CD4-positive, alpha-beta T cell treated with Interleukin-10 for 1 hour (primary cell): ENCODE measurements around the gene WASF3.

Experiments
- DNase-seq: peaks from one replicate; pipeline ENCODE4 v3.0.0-alpha.2; 2020

WASF3 gene

GRCh38 chr13:26557393-26558073 lies at the start of gene WASF3:
TSS of gene WASF3 (plus strand) at chr13:26557683. CDS start at chr13:26642271, 84,588 bp downstream.
- DNase-seq = peak; percentile 18

DNA sequence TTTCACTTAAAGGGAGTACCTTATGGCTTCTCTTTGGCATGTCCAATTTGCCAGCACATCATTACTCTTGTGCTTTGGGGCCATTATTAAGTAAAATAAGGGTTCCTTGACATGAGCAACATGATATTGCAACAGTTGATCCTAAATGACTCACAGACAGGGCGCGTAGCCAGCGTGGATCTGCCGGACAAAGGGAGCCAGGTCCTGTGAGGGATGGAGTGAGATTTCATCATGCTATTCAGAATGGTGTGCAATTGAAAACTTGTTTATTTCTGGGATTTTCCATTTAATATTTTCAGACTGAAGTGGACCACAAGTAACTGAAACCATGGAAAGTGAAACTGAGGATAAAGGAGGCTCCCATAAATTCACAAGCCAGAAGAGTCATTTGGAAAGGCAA lies 48.6 kb upstream of the WASF3 start:
- no peak for DNase-seq

DNA sequence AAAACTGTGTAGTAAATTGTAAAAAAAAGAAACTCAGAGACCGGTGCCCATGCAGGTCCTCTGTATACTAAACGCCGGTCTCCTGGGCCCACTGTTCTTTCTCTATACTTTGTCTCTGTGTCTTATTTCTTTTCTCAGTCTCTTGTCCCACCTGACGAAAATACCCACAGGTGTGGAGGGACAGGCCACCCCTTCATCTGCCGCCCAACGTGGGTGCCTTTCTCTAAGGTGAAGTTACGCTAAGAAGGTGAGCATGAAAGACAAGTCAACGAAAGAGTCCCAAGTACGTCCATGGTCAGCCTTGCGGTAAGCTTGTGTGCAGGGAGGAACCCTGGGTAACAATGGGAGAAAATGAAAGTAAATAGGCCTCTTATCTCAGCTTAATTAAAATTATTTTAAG lies 48.0 kb upstream of the WASF3 start:
- DNase-seq = no peak

GRCh38 chr13:26513931-26514330 lies 43.6 kb upstream of the WASF3 start:
- DNase-seq = no peak

DNA sequence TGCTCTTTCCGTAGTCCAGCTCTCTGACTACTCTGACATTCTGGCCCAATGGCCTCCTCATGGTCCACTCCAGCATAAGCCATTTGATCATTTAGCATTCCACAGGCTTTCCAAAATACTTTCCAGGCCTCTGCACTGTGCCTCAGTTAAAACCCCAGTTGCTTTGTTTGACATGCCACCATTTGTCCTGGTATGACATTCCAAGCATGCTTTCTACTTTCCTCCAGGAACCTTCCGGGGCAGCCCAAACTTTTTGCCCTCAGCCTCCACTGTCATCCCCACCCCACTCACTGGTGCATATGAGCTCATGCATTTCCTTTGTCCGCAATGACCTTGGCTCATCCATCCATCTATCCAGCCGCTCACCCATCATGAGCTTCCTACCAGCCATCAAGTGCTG lies 41.8 kb upstream of the WASF3 start:
- DNase-seq = no peak

- DNase-seq = no peak
Measured at GRCh38 chr13:26517936-26518335, 39.5 kb upstream of the WASF3 start.

- no peak for DNase-seq
Measured at GRCh38 chr13:26518451-26518959, 39.0 kb upstream of the WASF3 start.

DNA sequence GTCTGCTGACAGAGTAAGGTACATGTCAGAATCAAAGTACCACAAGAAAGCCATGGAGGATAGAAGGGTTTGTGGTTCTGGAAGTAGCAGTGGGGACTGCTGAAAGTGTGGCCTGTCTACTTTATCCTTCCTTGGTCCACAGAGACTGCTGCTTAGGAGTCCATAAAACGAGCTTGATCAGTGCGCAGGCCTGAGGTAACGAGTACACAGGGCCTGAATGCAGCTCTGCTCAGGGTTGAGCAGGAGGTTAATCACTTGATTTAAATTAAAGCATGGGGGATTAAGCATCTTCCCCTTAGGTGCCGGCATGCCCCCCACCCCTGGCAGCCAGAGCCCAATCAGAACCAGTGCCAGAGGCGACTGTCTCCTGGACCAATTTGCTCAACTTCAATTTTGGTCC lies 34.9 kb upstream of the WASF3 start:
- DNase-seq = no peak

- DNase-seq = no peak
Measured at GRCh38 chr13:26523007-26523406, 34.5 kb upstream of the WASF3 start.

- DNase-seq = no peak
Measured at GRCh38 chr13:26525528-26525927, 32.0 kb upstream of the WASF3 start.

DNA sequence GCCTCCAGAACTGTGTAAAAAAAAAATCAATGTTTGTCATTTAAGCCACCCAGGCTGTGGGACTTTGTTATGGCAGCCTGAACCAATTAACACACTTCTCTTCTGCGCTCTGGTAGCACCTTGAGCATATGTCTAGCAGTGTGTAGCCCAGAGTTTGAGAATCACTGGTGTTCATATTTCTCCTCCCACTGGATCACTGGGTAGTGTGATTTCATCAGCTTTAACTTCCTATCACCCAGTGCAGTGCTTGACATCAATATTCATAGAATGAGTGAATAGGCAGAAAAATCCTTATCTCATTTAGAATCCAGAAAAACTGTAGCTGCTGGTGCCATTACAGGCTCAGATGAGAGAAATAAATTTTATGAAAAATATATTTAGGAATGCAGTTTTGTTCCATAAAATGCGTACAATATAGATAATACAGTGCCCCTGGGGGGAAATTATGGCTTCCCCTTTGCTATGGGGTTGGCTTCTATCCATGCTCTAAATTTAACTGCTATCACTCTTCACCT lies 30.7 kb upstream of the WASF3 start:
- DNase-seq = no peak

- no peak for DNase-seq
Measured at GRCh38 chr13:26528527-26528926, 29.0 kb upstream of the WASF3 start.

GRCh38 chr13:26529441-26529840 lies 28.0 kb upstream of the WASF3 start:
- DNase-seq = no peak

GRCh38 chr13:26531742-26532141 lies 25.7 kb upstream of the WASF3 start:
- no peak for DNase-seq

GRCh38 chr13:26534036-26534726 lies 23.3 kb upstream of the WASF3 start:
- no peak for DNase-seq

- DNase-seq = no peak
Measured at GRCh38 chr13:26538363-26539317, 18.8 kb upstream of the WASF3 start.

GRCh38 chr13:26539738-26540292 lies 17.7 kb upstream of the WASF3 start:
- DNase-seq = no peak

- DNase-seq = no peak
Measured at GRCh38 chr13:26540334-26540733, 17.1 kb upstream of the WASF3 start.

DNA sequence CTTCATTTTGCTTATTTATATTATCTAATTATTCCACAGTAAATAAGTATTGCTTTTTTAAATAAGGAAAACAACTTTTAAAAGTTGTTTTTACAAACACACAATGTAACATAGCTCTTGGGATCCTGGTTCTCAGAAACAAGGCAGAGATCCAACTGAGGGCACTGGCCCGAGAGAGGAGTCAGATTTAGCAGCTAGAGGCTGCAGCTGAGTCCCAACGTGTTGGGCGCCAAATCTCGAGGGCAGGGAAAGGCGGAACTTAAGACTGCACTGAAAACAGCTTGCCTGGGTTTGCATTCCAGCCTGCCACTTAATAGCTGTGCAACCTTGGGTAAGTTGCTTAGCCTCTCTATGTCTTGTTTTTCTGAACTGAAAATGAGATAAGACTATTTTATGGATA lies 16.4 kb upstream of the WASF3 start:
- no peak for DNase-seq

DNA sequence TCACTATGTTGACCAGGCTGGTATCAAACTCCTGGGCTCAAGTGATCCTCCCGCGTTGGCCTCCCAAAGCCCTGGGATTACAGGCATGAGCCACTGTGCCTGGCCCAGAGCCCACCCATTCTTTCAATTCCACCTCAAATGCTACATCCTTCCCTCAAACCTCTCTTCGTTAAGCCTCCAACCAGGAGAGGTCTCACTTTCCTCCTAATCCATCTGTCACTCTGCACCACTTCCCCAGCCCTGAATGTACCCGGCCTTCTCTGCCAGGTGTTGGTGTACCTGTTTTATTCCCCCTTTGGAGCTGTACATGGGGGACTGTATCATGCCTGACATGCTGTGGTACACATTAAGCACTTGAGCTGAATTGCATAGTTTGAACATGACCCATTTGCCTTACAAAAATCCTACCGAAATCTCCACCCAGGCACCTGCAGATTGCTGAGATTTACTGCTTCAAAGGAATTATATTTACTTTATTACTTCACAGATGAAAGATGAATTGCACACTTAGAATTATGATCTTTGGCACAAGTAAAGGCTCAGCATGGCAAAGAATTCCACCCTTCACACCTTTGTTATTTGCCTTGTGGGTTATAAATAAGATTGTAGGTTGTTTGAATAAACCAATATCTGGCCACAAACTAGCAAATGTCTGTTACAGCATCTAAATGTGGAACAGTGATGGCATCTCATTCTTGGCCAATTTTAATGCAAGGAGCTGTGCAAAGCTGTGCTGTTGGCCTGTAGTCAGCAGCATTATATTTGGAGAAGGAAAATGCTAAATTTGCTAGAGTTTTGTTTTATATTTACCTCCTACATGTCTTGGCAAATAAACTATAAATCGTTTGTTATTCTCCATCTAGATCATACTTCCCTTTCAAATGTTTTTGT lies 15.6 kb upstream of the WASF3 start:
- DNase-seq = no peak

DNA sequence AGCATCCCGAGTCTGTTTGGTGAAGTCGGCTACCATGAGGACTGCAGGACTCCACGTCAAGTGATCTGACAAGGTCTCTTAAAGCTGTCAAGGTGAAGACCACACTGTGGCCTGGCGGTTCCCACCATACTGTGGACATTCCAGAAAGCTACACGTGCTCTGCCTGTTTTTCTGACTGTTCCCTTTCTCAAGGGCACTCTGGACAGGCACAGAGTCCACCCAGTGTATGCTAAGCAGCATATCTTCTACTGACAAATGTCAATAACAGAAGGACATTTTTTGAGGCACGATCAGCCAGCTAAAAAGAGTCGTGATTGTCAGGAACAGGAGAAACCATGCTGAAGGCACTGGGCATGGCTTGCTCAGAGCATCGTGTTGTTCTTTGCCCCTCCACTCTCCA lies 12.8 kb upstream of the WASF3 start:
- no peak for DNase-seq
